ENCODE measurements around the gene FASN. TPM values are rescaled to one million over a fixed set of nuclear protein-coding genes. Genes with fewer than 3 reads are reported as not detected.
"Not testable (repeated sequence)": the region's sequence is repeated elsewhere in the genome, so short reads cannot be mapped to it uniquely, and the experiment has no call there.

Gene FASN
- total and polyA plus RNA-seq, 2 donors (not counting 3 experiments of a cell fraction or from before 2014, with no cell fraction given) = 101 to 360 TPM

- H2AFZ ChIP-seq (ENCODE audit: low read depth, low read length); POLR2A ChIA-PET; H3K36me3 ChIP-seq (ENCODE audit: control insufficient read depth in 2 of 2, extremely low read depth in 1 of 2, insufficient read depth in 2 of 2, low read length in 2 of 2); H3K4me1 ChIP-seq (ENCODE audit: control insufficient read depth, extremely low read depth, insufficient read depth, low read length); intact Hi-C loops (cut with micrococcal nuclease); FAIRE-seq; H3K9me1 ChIP-seq (replicated peaks; ENCODE audit: control insufficient read depth, extremely low read depth, insufficient read depth, low read length); H3K9ac ChIP-seq (replicated peaks; ENCODE audit: extremely low read depth, insufficient read depth, low read length); H3K79me2 ChIP-seq (ENCODE audit: control insufficient read depth, insufficient read depth, low read length); H3K4me2 ChIP-seq (ENCODE audit: insufficient read depth, low read length); H3K9me3 ChIP-seq (replicated peaks; ENCODE audit: control insufficient read depth, insufficient read depth, low read length); DNase-seq (ENCODE audit: low read depth, low spot score); H3K27me3 ChIP-seq (ENCODE audit: control insufficient read depth in 2 of 2, insufficient read depth in 2 of 2, low read length in 2 of 2); BruUV-seq (replicated peaks); H4K20me1 ChIP-seq (replicated peaks; ENCODE audit: control insufficient read depth, extremely low read depth, insufficient read depth, low read length); H3K27ac ChIP-seq (ENCODE audit: insufficient read depth, low read depth, low read length); H3K4me3 ChIP-seq (replicated peaks in 1 of 3; ENCODE audit: insufficient read depth in 1 of 3, low read depth in 1 of 3, low read length in 3 of 3); dilution Hi-C loops (cut with MboI; ENCODE audit: extremely low pct_ligation_motif_present, low sequenced_read_pairs): not testable (repeated sequence)
- CTCF ChIA-PET = interaction anchor here (1.0 kb wide), 1 partner anchor 14 kb away, joined by 3 read pairs; no protein-coding TSS in a partner anchor
These were observed 41.9 kb upstream of the FASN start for GRCh38 chr17:82139961-82140360.

GRCh38 chr17:82138511-82138992 is 40.5 kb upstream of the FASN start:
- H3K4me2 ChIP-seq (ENCODE audit: insufficient read depth, low read length) = no peak overlapping the region
- no peaks in the 10 kb centered on the region for H3K9me3 ChIP-seq (replicated peaks; ENCODE audit: control insufficient read depth, insufficient read depth, low read length)
- BruUV-seq (replicated peaks) = no TSS peak
- H3K36me3 ChIP-seq (ENCODE audit: control insufficient read depth in 2 of 2, extremely low read depth in 1 of 2, insufficient read depth in 2 of 2, low read length in 2 of 2) = no peaks in the 10 kb centered on the region
- no peak overlapping the region for H2AFZ ChIP-seq (ENCODE audit: low read depth, low read length)
- no peak for FAIRE-seq
- no peak for DNase-seq (ENCODE audit: low read depth, low spot score)
- H3K27ac ChIP-seq (ENCODE audit: insufficient read depth, low read depth, low read length) = no peak overlapping the region
- TF ChIP-seq GATA2 (IDR thresholded peaks at IDR 0.05; ENCODE audit: insufficient read depth, insufficient read length, low read depth, low read length) = no peak
- TF ChIP-seq POLR2AphosphoS5 (IDR thresholded peaks at IDR 0.05; ENCODE audit: insufficient read depth, low read depth, low read length) = no peak
- TF ChIP-seq FOS (IDR thresholded peaks at IDR 0.05; ENCODE audit: borderline replicate concordance, insufficient read depth, low read length) = no peak
- no peak for TF ChIP-seq CTCF (IDR thresholded peaks at IDR 0.05; ENCODE audit: extremely low read depth in 1 of 2, insufficient read depth in 1 of 2, low read depth in 1 of 2, low read length in 2 of 2)
- no peak for TF ChIP-seq EZH2 (IDR thresholded peaks at IDR 0.05; ENCODE audit: borderline replicate concordance, low read depth, low read length, severe bottlenecking)
- no peak for TF ChIP-seq MYC (IDR thresholded peaks at IDR 0.05; ENCODE audit: low read depth, low read length)
- intact Hi-C loops (cut with micrococcal nuclease) = no loop called here
- no peaks in the 10 kb centered on the region for H3K27me3 ChIP-seq (ENCODE audit: control insufficient read depth in 2 of 2, insufficient read depth in 2 of 2, low read length in 2 of 2)
- H3K9ac ChIP-seq (replicated peaks; ENCODE audit: extremely low read depth, insufficient read depth, low read length) = no peak overlapping the region
- no peaks in the 10 kb centered on the region for H3K9me1 ChIP-seq (replicated peaks; ENCODE audit: control insufficient read depth, extremely low read depth, insufficient read depth, low read length)
- no peak overlapping the region for H3K4me3 ChIP-seq (replicated peaks in 1 of 3; ENCODE audit: insufficient read depth in 1 of 3, low read depth in 1 of 3, low read length in 3 of 3)
- H3K4me1 ChIP-seq (ENCODE audit: control insufficient read depth, extremely low read depth, insufficient read depth, low read length) = no peaks in the 10 kb centered on the region
- dilution Hi-C loops (cut with MboI; ENCODE audit: extremely low pct_ligation_motif_present, low sequenced_read_pairs) = no loop called here
- H4K20me1 ChIP-seq (replicated peaks; ENCODE audit: control insufficient read depth, extremely low read depth, insufficient read depth, low read length) = no peaks in the 10 kb centered on the region
- ChIA-PET CTCF (no interaction called here), POLR2A (no interaction called here)
- no peaks in the 10 kb centered on the region for H3K79me2 ChIP-seq (ENCODE audit: control insufficient read depth, insufficient read depth, low read length)
